Activated CD4-positive, alpha-beta T cell treated with anti-CD3 and anti-CD28 coated beads, Interleukin-10, Interleukin-2, amounts not matched to agents 100 ng/mL and 50 ng/mL, durations not matched to agents 16 hours and 8 hours (primary cell): ENCODE measurements around the gene RBM44.

ENCODE experiments used
- DNase-seq: peaks from one replicate; pipeline ENCODE4 v3.0.0-alpha.2; 2020

RBM44 gene

DNA sequence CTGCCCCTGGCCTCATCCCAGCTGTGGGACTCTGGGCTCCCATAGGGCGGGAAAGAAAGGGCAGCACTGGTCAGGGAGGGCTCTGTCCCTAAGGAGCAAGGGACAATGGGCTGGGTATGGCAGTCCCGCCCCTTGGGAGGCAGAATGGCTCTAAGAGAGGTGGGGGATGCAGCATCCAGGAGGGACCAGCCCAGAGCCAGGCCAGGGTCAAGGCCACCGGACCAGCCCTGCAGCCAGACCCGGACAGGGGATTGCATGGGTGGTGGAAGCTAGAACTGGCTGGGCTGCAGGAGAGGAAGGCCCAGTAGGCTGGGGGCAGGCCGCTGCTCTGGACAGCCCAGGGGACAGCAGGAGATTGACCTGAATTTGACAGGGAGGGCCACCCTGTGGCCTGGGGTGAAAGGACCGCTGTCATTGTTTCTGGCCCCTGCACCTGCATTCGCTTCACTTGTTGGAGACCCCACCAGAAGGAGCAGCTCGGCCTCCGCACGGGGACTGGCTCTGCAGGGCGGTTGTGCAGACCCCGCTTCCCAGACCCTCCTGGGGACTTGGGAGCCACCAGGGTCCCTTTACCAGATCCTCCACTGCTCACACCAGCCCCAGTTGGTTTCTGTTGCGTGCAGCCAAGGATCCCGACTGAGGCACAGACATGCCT is 75.4 kb downstream of the RBM44 start:
- no peak for DNase-seq

DNA sequence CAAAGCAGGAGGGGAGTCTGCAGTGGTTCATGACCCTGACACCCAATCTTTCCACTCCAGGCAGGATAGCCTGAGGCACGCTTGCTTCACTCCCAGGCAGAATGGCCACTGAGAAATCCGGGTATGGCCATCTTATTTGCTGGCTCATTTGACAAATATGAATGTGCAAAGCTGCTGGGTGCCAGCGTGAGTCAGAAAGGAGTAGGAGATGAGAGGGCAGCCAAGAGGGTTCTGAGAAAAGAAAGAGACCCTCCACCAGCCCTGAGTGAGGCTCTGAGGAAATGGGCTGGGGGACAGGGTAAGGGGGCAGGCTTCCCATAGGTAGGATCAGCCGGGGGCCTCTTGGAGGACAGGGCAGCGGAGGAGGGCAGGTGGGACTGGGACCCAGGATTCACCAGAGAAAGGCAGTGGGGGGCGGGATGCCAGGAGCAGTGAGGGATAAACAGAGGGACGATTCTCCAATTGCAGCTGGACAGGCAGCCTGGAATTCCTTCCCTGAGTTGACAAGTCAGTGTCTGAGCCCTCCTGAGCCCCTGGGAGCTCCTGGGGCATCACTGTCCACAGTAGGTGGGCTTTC is 76.1 kb downstream of the RBM44 start:
- DNase-seq = no peak

DNA sequence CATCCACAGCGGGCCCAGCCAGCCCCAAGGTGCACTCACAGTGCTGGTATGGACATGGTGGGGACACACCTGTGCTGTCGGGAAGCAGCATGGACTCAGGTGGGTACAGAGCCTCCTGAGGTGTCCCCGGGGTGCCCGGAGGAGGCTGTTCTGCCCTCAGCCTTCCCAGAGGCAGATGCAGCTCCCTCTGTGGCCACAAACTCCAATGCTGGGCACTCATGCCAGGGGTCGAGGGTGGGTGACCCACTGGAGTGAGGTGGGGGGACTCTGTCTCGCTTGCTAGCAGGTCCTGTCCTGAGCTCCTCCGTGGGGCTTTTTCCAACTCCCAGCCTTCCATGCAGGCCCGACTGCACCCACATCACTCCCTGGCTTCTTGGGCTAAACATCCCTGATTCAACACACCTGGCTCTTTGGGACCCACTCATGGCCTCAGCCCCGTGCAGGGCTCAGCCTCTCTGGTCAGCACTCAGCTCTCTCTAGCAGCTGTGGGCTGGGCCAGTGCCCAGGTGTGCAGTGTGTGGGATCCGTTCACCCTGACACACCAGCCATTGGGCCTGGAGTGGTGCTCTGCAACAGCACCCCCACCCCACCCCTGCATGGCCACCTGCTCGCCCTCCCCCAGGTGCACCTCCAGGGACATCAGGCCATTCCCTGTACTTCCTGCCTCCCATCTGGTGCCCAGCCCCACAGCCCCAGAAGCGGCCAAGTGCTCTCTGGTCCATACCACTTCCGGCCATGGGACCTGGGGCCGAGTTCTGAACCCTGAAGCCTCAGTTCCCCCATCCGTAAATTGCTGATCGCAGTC is 76.9 kb downstream of the RBM44 start:
- no peak for DNase-seq

DNA sequence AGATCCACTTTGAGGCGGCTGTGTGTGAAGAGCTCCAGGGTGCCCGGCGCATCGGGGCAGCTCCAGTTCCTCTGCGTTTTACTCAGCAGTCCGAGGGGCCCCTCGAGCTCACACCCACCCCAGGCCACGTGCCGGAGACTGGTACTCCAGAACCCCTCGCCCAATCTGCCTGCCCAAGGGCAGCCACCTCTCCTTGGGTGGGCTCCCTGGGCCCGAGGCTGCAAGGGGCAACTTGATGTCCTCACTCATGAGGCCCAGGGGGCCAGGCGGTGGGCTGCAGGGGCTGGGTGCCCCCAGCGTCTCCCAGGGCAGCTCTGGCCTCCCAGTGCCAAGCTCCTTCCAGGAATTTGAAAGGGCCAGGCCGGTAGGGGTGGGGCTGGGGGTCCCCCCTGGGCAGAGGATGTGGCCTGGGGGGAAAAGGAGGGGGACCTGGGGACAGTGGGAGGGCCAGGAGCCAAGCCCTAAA is 77.5 kb downstream of the RBM44 start:
- DNase-seq = no peak

DNA sequence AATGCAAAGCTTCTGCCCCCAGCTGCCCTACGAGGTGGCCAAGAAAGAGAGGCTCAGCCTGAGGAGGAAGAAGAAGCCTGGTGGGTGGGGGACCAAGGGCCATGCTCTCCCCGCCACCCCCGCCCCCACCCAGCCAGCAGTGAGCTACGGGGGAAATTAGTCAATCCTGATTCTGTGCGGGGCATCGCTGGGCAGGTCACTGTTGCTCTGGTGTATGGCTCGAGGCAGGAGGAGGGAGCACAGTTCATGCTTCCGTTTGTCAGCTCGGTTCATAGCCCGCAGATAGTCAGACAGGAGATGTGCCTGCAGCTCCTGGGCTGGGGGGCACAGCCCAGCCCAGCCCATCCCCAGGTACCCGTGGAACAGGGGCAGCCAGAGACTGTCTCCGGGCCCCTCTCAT is 78.0 kb downstream of the RBM44 start:
- no peak for DNase-seq

DNA sequence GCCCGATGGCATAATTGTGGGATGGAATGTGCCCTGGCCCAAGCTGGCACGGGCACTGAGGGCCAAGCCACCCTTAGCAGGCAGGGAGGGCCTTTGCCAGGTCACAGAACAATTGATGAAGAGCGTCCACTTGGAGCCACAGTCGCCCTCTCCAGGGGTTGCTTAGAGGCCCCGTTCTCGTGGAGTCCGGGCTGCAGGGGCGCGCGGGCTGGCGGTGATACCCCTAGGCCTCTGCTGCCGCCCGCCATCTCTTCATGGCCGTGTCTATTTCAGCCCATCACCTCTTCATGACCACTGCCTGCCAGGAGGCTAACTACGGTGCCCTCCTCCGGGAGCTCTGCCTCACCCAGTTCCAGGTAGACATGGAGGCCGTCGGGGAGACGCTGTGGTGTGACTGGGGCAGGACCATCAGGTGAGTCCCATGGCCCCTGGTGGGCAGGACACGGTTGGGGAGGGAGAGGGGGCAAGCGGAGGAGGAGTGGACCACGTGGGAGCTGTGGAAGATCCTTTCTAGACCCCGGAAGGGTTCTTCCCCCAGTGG is 78.4 kb downstream of the RBM44 start:
- DNase-seq = no peak

DNA sequence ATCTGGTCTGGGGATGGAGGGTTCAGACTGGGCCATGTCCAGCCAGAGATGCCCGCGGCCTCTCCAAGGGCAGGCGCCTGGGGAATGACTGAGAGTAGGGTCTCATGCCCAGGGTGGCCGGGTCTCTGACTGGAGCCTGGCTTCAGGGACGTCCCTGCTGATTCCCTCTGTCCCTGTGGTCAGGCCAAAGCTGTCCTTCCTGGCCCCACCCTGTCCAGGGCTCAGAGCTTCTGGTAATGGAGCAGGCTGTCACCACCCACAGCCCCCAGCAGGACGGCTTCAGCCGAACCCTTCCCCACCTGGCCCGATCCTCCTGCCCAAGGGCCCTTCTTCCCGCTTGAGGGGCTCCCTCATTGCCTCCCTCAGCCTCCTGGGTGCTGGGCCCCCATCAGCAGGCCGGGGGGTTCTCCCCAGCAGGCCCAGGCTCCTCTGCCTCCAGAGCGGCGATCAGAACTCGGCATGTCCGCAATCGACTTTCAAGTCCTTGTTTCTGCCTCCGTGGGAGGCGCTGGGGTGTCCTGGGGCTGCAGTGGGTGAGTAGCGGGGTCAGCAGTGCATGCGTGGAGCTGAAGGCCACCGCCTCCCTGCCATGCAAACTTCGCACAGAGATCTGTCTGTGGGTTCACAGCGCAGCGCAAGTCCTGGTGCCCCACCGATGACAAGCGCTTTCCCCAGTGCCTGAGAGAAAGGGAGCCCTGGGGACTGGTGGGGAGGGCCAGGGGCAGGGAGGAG is 79.2 kb downstream of the RBM44 start:
- no peak for DNase-seq

DNA sequence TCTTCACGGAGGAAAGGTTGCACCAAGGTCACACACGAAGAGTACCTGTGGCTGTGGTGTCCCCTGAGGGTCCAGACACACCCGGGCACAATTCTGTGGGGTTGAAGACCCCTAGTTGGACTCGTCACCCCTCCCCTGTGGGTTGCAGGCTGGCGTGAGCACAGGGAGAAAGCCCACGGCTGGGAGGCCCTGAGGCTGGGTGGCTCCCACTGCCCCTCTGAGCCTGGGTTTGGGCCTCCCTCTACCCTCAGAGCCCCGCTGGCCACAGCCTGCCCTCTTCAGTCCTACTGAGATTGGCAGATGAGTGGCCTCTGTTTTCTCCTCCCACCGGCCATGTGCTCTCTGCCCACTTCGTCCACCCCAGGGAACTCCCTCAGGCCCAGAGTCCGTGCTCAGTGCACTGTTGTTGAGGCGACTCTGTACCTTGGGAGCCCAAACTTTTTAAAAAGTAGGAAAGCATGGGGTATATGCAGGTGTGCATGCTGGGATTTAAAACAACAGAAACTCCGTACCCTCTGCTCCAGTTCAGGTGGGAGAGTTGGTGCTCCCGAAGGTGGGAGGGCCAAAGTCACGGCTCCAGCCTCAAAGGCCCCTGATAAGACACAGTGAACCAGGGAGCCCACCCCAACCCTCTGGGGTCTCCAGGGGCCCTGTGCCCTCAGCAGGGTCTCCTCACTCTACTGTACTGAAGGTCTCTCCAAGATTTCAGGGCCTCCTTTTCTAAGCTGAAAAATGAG is 79.9 kb downstream of the RBM44 start:
- DNase-seq = no peak

DNA sequence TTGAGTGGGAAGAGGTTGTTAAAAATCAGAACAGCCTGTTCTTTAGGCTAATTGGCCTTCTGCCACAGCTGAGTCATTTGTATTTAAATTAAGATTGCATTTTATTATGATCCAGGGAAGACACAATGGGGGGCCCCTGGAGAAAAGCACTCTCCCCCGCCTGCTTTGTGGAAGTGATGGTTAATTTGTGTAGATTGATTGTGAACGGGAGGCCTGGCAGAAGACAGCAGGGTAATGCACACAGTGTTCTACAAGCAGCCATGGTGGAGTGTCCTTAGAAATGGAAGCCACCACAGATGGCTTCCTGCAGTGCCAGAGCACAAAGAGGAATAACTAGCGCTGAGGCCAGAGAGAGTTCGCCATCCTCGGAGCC is 80.5 kb downstream of the RBM44 start:
- DNase-seq = no peak

DNA sequence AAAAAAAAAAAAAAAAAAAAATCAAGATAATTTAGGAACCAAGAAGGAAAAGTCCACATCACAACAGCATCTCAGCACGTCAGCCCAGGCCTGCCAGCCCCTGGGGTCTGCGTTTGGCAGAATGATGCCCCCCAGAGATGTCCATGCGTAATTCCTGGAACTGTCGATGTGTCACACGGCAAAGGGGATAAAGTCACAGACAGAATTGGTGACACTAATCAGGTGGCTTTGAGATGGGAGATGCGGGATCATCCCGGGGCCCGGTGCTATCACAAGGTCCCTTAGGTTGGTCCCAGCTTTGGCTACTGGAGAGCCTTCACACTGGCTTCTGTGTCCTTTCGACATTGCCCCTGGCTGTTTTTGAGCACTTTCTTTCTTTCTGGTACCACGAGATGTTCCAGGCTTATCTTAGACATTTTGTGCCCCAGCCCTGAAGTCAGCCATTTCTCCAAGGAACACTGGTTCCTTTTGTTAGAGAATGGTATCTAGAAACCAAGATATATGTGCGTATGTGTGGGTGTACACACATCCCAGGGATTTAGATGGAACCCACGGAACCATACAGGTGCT is 81.5 kb downstream of the RBM44 start:
- no peak for DNase-seq

DNA sequence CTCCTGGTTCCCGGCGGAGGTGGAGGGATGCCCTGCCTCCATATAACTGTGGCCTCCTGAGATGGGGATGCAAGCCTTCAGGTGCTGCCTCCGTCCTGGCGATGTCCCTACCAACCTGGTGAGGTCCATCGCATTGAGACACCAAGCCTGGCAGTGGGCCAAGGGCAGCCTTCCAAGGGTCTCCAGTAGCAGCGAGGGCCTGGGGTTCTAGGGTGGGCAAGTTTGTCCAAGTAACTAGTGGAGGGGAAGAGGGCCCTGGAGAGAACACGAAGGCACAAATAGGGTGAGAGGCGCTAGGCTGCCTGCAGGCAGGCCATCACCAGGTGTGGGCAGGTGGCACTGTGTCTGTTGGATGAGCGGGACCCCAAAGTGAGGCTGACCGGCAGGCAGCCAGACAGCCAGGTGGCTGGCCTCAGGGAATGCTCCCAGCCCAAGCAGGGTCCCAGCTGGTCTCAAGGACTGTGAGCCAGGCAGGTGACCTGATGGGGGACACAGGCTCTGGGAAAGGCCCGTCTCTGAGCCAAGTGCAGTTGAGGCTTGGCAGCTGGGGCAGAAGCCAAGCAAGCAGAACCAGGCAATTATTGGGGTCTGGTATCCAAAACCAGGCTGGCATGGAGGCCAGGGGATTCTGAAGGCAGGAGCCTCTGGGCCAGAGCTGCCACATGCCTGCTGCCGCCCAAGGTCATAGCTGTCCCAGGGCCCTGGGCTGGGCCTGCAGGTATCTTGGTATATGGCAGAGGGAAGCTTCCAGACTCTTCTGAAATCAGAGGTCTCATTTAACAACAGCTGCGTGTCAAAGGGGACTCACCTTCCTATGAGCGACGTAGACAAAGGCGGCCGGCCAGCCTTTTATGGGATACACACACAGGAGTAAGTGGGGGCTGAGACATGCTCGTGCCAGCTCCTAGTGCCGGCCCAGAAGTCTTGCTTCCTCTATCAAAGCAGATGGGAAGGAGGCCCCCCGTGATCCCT is 84.2 kb downstream of the RBM44 start:
- no peak for DNase-seq

DNA sequence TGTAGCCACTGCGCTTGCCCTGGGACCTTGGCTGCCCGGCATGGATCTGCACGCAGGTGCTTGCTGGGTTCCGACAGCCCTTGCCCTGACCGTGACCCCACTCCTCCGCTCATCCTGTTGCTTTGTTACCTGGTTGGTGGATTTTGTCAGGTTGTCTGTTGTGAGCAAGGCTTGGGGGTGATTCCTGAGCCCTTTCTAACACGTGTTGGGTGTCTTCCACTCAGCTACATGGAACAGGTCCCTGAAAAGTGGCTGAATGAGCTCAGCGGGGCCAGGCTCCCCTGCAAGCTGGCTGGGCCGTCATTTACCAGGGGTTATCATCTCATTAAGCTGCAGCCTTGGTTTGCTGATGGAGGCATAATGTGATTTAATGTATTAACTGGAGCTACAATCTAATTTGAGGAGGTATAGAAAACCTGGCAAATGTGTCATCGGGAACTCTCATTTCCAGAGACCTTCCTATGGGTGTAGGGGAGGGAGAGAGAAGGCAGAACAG is 85.4 kb downstream of the RBM44 start:
- DNase-seq = no peak

DNA sequence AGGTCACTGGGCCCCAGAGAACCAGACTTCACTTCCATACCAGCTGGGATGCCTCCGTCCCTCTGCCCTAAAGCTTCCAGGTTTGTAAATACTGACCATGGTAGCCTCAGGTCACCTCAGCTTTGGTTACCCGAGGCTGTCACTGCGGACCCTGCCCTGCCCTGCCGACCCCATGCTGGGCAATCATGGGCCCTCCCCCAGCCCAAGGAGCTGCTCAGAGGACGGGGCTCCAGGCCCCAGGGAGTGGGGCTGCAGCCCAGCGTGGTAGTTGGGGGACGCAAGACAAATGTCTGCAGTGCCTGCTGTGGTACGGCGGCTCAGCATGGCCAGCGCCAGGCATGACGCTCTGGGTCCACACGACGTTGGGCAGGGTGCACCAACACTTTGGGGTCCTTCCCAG is 86.1 kb downstream of the RBM44 start:
- DNase-seq = no peak

DNA sequence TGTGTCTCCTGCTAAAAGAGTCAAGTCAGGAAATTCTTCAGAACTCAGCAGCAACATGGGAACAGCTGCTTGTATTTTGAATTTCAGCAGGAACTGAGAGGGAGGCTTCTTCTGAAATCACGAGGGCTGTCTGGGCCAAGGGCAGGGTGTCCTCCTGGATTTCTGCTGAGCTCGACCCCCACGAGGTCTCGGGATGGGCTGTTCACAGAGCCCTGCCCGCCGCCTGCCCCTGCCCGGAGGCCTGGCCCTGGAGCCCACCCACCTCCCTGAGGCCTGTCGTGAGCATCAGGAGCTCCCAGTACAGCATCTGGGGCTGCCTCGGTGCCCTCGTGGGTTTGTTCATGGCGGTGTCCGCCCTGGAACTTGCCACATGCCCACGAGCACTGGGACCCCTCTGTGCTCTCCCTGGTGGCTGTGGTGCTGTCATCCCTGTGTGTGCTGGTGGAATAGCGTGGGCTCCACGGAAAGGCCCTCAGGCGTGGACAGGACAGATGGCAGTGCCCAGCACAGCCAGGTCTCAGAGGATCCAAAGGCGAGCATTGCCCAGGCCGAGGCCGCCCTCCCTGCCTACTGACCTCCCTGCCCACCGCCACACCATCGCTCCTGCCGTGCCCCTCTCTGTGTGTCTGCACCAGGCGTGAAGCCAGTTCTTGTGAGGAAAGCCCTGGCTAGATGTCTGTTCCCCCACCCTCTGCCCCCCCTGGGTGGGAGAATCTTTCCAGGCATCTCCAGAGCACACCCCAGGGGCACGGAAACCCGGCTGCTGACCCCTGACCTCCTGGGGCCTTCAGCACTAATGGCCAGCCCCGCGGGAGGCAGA is 86.7 kb downstream of the RBM44 start:
- no peak for DNase-seq

DNA sequence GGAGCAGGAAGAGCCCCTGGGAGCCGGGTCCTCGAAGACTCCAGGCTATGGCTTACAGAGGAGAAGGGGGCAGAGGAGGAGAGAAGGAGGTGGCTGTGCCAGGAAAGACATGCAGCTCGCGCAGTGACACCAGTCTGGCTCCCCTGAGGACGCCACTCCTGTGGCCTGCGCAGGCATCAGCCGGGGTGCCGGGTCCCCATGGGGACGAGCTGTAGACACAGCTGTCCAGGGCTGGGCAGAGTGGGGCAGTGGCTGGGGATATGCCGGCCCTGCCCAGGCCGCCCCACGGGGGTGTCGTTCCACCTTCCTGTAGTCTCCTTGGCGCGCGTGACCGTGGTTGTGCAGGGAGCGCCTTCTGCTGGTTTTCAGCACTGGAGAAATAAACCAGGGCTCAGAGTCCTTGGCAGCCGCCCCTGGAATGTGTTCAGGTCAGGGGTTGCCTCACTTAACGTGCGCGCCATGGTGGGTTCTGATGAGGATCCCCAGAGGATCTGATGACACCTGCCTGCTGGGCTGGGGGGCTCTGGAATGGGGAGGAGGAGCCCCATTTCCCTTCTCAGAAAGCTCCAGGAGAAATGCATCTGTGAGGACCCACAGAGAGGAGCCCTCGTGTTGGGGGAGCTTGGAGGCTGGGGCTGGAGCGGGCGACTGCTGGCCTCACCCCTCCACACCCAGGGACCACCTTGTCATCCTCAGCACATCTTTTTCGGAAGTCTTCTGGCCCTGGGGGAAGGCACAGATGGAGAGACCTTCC is 87.5 kb downstream of the RBM44 start:
- DNase-seq = no peak

DNA sequence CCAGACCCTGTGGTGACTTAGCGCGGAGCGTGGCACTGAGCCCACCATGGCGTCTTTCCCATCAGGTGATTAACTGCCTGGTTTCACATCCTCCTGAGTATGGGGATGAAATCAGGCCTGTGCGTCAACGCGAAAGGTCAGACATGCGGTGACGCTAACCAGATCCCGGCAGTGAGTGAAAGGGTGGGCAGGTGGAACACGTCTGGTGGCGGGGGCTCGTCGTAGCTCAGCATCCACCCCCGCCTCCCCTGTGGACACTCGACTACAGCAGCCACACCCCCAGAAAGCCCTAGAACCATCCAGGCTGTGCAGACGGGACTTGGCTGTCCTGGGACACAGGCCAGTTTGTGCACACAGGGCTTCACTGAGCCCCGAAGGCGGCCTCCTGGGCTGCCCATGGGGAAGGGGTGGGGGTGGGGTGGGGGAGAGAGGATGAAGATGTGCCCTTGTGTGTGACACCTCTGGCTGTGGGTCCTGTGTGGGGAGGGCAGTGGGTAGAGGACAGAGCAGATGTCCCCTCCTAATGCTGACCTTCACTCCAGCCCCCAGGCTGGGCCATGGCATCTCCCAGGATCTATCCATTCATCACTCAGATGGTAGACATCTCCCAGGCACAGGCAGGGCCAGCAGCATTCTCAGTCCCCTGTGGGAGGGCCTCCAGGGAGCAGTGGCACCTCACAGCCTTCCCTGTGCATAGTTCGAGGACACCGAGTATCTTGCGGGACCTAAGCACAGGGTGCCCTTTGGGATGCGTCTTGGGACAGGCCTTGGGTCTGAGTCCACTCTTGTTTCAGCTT is 88.3 kb downstream of the RBM44 start:
- DNase-seq = no peak

DNA sequence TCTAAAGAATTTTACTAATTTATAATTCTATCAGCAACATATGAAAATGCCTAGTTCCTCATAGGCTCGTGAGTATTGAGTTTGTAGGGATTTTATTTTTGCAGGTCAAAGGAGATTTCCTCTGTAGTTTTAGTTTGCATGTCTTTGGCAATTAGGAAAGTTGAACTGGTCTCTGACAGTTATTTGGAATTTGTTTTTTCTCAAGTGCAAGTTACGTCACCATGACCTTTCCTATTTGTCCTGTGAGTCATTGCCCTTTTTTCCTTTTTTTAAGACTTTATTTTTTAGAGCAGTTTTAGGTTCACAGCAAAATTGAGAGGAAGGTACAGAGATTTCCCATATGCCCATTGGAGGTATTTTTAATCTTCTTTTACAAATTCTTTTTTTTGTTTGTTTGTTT is 89.8 kb downstream of the RBM44 start:
- no peak for DNase-seq

DNA sequence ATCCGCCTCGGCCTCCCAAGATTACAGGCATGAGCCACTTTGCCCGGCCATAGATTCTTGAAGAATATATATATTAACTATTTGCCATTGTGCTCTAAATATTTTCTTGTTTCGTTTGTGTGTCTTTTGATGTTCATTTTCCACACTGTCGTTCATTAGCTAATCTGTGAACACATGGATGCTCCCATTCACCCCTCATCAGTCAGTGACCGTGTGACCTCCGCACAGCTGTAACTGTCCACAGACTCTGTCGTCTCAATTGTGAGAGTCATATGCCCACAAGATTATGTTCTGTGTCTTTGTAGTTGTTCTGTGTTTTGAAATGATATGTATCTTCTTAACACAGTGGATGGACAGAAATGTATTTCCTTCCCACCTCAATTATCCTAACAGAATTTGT is 90.4 kb downstream of the RBM44 start:
- DNase-seq = no peak
